GM19463 (cell line): ENCODE measurements around the gene COPS7B.
A peak's percentile ranks its signal among the peaks of the same experiment; 100 is the strongest.
"Not testable (repeated sequence)": the region's sequence is repeated elsewhere in the genome, so short reads cannot be mapped to it uniquely, and the experiment has no call there.

ENCODE experiments used
- ATAC-seq: cut with Tn5 transposase; IDR thresholded peaks from one replicate; pipeline ENCODE4 v1.9.1; 2021; ENCODE audit warnings: mild to moderate bottlenecking, moderate library complexity; ENCODE audit not compliant: unreplicated experiment

Gene COPS7B

DNA sequence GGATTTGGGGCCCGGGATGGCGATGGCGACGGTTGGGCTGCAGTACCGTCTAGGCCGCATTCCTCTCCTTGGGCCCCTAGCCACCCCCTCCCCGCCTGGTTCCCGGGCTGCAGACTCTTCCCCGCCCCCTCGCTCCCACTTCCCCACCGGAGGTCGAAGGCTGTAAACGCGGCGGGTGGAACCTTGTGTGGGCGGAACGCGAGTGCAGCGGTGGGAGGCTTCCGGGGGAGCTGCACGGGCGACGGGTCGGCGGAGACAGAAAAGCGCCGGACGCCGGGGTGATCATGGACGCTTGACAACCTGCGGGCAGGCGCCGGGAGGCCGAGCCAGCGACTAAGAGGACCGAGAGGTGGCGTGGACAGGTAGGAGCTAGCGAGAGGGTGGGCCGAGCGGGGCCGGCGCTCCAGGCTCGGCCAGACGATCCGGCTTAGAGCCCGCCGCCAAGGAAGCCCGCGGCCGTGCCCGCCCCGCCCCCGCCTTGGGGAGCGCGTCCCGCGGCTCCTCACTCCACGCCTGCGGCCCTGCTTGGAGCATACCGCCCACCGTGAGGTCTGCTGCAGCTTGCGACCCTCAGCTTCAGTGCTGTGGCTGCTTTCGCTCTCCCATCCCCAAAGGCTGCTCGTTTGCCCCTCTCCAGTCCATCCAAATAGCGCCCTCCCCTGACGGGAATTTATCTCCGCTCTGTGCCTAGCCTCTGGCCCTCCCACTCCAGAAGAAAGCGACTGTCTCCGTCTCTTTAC lies at the start of gene COPS7B:
TSS of gene COPS7B (plus strand) at position 269 of the 740 bp plus-strand sequence. CDS start 2,126 bp downstream, outside the sequence.
- peak; percentile 59 for ATAC-seq

DNA sequence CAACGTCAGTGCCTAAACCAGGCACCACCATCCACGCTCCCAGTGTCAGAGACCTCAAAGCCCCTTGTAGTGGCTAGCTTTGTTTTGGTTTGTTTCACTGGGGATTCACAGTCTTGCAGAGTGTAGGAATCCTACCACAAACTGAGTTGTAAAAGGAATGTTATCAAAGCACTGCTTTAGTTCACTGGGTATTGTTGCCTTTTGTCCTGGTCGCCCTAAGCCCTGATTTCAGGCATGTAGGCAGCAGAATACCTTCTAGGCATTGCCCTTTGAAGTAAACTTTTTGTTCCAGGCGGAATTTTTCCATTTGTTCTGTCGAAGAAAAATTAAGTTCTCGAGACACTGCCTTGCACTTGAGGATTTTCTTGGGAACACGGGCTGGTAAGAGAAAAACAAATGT lies 48.5 kb upstream of the COPS7B start:
- ATAC-seq, result no peak

DNA sequence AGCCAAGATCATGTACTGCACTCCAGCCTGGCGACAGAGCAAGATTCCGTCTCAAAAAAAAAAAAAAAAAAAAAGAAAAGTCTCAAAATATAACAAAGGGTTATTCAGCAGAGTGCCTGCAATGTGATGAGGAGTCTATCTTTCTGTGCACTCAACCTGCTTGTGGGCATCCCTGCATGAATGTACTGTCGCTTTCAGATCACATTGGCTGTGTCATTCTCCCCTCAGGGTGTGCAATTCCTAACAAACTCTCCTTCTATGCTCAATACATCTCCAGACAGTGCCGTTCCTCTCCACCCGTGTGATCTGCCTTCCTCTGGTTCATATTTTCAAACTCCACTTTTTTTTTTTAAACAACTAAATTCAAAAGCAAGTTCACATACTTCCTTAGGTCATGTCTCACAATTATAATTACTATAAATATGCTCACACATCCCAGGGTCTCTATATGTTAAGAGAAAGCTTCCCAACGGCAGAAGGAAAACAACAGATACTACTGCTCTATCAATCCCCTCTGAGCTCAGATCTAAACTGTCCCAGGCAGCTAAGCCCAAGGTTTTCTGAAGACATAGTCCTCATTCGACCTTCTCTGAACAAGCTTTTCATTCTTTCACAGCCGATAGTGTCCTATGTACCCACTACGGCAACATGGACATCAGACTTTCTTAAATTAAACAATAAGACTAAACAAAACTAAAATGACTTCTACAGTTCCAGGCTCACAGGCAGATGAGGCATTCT lies 42.7 kb upstream of the COPS7B start:
- ATAC-seq, result no peak

DNA sequence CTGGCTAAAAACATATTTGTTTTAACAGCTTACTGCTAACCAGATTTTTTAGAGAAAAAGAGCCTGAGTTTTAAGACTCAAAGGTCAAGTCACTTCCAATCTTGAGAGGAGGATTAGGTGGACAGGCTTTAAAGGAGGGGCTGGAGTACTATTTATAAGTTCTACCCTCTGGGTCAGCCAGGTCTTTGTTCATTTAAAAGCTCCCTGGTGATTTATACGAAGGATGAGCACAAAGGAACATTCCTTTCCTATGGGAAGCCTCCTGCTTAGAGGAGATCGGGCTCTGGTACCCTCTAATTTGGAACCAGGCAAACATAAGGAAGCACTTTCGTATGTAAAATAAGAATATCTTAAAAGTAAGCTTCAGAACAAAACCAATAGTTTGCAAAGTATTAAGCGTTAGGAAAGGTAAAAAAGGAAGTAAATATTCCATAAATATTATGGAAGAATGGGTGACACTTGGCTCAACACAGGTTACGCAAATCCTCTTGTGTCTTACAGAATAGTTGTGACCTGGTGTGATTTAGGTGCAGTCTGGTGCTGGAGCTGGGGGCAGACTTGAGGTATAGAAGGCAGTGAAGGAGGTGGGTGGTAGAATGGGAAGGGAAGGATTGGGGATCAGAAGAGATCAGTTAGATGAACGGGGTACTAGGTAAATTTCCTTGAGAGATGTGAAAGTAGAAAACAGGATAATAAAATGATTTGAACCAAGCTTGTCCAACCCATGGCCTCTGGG lies 40.8 kb upstream of the COPS7B start:
- no peak for ATAC-seq

DNA sequence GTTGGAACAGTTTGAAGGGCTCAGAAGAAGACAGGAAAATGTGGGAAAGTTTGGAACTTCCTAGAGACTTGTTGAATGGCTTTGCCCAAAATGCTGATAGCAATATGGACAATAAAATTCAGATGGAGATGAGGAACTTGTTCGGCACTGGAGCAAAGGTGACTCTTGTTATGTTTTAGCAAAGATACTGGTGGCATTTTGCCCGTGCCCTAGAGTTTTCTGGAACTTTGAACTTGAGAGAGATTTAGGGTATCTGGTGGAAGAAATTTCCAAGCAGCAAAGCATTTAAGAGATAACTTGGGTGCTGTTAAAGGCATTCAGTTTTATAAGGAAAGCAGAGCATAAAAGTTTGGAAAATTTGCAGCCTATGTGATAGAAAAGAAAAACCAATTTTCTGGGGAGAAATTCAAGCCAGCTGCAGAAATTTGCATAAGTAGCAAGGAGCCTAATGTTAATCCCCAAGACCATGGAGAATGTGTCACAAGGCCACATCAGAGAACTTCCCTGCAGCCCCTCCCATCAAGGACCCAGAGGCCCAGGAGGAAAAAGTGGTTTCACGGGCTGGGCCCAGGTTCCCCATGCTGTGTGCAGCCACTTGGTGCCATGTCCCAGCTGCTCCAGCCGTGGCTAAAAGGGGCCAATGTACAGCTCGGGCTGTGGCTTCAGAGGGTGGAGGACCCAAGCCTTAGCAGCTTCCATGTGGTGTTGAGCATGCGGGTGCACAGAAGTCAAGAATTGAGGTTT lies 37.9 kb upstream of the COPS7B start:
- not testable (repeated sequence) for ATAC-seq

DNA sequence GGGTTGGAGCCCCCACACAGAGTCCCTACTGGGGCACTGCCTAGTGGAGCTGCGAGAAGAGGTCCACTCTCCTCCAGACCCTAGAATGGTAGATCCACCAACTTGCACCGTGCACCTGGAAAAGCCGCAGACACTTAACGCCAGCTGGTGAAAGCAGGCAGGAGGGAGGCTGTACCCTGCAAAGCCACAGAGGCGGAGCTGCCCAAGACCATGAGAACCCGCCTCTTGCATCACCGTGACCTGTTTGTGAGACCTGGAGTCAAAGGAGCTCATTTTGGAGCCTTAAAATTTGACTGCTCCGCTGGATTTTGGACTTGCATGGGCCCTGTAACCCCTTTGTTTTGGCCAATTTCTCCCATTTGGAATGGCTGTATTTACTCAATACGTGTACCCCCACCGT lies 37.2 kb upstream of the COPS7B start:
- not testable (repeated sequence) for ATAC-seq

DNA sequence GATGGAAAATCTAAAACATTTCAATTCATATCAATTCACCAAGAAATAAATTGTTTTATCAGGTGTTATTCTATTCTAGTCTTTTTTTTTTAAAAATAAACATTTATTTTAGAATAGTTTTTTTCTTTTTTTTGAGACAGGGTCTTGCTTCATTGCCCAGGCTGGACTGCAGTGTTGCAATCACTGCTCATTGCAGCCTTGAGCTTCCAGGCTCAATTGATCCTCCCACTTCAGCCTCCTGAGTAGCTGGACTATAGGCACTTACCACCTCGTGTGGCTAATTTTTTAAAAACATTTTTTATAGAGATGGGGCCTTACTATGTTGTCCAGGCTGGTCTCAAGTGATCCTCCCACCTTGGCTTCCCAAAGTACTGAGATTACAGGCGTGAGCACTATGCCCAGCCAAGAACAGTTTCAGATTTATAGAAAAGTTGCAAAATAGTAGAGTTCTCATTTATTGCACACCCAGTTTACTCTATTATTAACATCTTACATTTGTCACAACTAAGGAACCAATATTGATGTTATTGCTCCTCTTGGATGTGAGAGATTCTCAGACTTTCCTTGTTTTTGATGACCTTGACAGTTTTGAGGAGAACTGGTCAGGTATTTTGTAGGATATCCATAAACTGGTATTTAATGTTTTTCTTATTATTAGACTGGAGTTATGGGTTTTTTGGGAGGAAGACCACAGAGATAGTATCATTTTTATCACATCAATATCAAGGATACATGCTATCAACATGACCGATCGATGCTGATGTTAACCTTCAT lies 35.0 kb upstream of the COPS7B start:
- ATAC-seq, result no peak

DNA sequence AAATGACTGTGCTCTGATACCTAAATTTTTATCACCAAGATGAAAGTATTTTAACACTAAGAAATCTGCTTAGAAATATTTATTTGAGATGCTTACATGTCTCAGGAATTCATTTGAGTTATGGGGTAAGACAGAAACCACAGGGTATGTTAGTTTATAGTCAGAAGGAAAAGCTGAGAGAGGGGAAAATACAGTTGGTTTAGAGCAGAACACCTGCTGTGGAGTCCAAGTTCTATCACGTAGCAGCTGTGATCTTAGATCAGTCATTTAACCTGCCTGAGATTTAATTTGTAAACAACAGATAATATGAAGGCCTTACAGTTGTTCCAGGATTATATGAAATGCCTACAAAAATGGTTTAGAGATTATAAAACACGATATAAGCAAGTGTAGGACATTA lies 34.2 kb upstream of the COPS7B start:
- no peak for ATAC-seq

DNA sequence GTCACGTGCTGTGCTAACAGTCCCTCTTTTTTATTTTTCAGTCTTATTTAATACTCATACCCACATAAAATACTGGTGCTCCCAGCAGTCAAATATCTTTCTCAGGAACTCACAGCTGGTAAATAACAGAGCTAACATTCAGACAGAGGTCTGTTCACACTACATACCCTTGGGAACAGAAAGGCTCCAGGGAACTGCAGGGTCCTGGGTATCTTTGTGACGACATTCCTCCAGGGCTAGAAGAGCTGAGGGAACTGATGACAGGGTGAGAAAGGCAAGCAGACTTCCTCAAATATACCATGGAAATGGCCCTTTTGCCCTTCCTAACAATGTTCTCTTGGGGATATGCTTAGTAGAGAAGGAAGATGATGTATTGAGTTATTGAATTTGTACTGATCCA lies 24.5 kb upstream of the COPS7B start:
- ATAC-seq, result no peak

DNA sequence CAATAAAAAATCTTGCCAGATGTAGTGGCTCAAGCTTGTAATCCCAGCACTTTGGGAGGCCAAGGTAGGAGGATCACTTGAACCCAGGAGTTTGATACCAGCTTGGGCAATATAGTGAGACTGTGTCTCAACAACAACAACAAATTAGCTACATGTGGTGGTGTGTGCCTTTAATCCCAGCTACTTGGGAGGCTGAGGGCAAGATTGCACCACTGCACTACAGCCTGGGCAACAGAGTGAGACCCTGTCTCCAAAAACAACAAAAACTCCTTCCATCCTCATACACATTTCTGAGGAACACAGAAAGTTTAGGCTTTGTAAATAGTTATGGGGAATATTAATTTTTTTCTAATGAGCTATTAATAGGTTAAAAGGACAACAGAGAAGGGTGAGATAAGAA lies 22.1 kb upstream of the COPS7B start:
- no peak for ATAC-seq

DNA sequence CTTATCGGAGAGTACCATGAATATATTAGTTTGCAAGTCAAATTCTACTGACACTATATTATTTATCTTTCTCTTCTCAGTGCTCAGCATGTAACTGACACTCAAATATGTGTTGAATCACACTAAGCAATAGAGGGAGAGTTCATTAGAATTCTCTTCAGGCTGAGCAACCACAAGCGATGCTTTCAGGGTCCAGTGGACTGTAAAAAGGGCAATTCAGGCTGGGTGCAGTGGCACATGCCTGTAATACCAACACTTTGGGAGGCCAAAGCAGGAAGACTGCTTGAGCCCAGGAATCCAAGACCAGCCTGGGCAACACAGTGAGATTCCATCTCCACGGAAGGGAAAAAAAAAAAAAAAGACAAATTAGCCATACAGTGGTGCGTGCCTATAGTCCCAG lies 21.5 kb upstream of the COPS7B start:
- no peak for ATAC-seq

DNA sequence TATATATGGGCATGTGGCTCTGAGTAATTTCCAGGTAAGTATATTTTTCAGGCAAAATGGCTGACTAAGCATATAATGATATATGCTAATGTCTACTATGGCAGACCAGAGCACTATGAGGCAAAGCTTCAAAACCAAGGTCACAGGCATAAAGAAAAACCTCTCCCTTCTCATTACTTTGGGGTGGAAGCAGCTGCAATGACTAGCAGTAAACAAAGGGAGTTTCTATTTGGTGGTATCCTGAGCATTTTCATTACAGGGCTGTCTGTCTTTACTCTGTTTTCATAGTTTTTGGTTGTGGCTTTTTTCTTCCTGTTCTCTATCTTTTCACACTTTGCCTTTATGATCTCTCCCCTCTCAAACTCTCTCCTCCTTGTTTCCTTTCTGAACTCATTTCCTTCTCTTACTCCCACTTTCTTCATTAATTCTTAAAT lies 20.7 kb upstream of the COPS7B start:
- peak; percentile 47 for ATAC-seq

DNA sequence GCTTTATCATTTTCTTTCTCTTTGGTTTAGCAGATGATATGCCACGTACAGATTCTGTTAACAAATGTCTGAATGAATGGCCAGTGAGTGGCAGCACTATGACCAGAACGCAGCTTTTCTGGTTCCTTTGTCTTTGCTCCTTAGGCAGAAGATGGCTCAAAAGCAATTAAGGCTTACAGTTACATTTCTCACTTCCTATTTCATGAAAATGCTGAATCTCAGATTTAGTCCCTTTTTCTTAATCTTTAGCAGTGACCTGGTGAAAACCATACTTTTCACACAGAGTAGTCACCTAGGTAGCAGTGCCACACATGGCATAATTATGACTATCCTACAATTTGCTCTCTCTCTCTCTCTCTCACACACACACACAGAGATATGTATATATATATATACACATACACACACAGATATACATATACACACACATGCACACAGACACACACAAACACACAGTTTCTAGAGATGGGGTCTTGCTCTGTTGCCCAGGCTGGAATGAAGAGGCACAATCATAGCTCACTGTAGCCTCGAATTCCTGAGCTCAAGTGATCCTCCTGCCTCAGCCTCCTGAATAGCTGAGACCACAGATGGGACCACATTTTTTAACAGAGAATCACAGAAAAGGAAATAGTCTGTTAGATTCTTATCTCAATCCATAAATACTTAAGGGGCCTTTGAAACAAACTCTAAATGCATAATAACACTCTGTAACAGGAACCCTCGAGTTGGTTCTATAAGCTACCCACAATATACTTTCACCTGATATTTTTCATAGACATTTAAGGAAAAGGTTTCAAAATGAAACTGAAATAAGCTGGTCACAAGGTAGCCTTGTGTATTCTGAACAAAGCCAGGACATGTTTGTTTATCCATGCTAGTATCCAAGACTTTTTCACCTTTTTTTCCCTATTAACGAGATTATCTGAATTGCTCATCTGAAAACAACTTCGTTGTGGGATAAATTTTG lies 16.8 kb upstream of the COPS7B start:
- no peak for ATAC-seq

DNA sequence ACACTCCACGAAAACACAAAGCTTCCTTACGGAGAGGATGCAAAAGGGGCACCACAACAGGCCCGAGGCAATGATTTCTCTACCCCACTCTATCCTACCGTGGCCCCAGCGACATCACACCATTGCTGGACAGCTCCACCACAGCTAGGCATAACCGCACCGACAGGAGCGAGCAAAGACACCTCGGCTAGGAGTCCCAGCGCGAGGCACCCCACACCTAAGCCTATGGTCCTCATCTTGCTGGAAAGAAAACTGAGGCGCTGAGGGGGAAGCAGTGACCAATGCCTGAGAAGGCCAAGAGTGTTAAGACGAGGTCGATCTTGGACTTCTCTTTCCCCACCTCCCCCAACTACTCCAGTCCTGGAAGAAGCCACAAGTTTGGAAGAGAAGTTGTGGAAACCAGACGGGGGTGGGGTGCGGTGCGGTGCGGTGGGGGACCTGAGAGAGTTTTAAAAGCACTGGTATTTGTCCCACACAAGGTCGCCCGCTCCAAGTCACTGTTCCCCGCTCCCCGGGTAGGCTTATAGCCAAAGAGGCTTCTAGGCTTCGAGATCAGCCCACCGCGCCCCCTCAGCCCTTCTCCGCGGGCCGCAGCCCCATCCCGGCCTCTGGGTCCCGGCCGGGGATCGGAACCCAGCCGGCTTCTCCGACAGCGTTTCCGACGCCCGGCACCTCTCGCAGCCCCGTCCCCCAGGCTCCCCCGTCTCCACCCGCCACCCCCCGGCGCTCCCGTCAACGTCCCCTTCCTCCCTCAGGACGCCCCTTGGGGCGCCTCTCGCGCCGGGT lies 5.9 kb upstream of the COPS7B start:
- no peak for ATAC-seq

DNA sequence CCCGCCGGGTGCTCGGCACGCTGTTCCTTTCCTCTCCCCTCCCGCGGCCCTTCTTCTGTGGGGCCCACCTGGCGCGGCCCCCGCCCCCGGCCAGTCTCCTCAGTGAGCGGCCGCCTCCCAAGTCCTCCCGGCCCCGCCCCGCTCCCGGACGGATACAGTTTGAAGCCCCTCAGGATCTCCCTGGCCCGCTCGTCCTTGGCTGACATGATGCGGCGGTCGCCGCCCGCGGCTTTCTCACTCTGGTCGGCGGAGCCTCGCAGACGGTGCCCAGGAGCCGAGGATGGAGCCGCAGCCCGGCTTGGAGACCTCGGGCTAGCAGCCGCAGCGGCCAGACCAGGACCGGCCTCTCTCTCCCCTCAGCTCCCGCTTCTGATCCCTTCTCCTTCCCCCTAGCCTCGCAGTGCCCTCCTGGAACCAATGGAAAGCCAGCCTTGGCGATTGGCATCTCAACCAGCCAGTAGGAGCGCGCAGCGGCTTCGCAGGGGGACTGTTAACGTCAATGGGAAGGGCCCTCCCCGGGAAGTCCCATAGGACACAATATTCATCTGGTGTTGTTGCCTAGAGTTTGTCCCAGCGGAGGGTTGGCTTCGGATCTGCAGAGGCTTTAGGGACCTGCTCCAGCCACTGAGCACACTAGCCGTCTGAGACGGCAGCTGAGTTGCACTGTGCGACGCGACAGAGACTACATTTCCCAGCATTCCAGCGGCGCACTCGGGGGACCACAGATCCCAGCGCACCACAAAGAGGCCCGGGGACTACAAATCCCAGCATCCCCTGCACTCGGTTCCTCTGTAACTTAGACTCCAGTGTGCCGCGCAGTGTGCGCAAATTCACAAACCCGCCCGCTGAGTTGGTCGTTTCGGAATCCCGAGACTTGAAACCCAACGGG lies 5.1 kb upstream of the COPS7B start, which contains the start of gene PDE6D:
TSS of gene PDE6D (minus strand) at position 374 of the 889 bp plus-strand sequence. CDS start at position 206, 168 bp downstream.
- ATAC-seq, result peak; percentile 91

DNA sequence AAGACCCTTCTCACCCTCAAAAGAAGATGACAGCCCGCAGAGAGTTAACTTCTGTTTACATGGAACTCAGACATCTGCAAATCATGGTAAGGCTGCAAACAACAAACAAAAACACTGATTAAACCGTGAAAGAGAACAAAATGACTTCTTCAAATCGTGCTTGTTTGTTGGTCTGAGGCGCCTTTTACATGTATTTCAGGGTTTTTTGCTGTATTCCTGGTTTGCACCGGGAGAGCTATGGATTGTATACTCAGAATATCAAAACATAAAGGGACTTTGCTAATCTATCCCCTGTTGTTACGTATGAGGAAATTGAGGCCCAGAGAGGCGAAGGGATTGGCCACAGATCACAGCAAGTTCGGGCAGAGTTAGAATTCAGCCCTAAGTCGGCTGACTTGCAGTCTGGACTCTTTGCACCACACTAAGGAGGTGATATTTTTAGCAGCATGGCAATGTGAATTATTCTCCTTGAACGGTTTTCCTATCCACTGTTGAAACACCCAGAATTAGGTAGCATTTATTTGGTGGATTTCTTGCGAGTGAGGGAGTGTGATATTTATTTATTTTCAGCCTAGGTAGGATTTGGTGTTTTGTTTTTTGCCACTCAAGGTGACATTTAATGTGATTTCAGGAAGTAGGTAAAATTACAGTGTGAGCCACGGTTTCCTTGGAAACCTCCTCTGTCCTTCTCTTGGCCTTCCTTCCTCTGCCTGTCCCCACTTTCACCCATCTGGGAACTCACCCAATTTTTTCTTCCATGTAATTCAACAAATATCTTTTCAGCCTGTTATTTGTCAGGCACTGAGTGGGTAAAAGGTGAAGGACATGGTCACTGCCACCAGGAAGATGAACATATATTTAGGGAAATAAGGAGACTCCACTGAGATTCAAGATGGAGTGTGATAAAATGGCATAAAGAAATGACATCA lies 4.2 kb upstream of the COPS7B start:
- ATAC-seq, result no peak
